ENCODE data around the gene ING5.
"Not testable (repeated sequence)": the region's sequence is repeated elsewhere in the genome, so short reads cannot be mapped to it uniquely, and the experiment has no call there.

ING5 gene

DNA sequence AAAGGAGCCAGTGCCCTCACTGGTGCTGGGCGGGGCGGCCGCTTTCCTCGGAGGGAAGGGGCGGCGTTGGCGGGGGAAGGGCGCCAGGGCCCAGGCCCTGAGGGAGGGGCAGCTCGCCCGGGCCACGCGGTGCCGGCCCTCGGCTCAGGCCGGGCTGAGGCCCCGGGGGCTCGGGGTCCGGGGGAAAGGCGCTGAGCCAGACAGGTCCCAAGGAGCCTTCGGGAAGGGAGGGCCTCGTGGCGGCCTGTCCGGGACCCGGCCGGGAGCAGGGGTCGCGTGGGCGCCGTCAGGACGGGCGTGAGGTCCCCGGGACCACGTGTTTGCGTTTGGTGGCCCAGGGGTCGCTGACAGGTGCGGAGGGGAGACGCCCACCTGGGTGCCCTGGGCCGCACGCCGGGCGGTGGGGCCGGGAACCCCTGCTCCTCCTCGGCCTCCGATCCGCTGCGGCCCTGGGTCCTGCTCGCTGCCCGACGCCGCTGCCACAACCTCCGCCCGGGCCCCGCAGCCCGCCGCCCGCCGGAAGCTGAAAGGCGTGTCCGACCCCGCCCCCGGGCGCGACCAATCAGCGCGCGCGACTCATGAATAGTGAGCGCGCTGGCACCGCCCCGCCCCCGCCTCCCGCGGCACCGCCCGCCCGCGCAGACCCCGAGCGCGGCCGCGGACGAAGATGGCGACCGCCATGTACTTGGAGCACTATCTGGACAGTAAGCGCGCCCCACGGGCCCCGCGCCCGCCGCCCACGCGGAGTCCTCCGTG is at the start of gene ING5:
TSS of gene ING5 (plus strand) at position 641 of the 756 bp plus-strand sequence. CDS start at position 668, 27 bp downstream.
- DNase-seq = peak; percentile 87 to 88

- no peak for DNase-seq
These were observed 49.7 kb upstream of the ING5 start for GRCh38 chr2:241652142-241652541.

GRCh38 chr2:241652722-241653121 is 49.1 kb upstream of the ING5 start:
- no peak for DNase-seq

GRCh38 chr2:241653210-241653750 is 48.6 kb upstream of the ING5 start:
- DNase-seq = no peak

DNA sequence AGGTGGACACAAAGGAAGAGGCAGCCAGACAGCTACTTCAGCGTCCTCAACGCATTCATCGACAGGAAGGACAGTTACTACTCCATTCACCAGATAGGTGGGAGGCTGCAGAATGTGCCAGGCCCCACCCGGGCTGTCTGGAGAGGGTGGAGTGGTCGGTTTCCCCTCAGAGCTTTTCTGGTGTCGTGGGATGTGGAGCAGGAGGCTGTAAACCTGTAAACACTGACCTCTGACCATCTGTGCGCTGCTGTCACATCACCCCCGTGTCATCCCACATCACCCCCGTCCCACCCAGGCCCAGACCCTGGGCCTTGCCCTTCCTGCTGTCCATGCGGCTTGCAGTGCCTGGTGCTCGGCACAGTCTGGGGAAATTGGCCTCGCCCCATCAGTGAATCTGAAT is 47.3 kb upstream of the ING5 start:
- DNase-seq = no peak

DNA sequence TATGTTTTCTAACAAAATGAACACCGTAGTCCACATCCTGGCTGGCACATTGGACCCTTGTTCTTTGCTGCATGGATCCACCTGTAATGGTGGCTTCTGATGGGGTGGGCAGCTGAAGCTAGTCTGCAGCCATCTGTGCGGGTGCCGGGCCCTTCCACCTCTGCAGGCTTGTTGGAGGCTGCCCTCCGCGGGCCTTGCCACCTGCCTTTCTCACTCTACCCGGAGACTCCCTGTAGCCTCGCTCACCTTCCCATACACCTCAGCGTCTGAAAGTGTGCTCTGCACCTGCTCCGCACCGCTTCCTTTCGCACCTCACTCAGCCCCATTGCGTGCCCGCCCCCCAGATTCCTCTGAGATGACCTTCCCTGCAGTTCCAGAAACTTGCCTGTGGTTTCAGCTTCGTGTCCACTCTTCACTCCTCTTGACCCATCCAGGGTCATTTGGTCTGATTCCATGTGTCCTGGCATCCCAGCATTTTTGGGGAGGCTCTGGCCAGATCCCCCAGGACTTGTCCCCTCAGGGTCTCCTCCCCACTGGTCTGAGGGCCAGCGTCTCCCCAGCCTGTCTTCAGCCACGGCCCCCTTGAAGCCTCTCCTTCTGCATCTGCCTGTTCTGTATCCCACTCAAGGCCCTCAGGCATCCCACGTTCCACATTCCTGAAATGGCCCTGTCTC is 46.2 kb upstream of the ING5 start:
- no peak for DNase-seq

GRCh38 chr2:241656190-241656741 is 45.6 kb upstream of the ING5 start:
- DNase-seq = no peak

GRCh38 chr2:241657786-241658254 is 44.0 kb upstream of the ING5 start:
- no peak for DNase-seq

- no peak for DNase-seq
These were observed 43.5 kb upstream of the ING5 start for GRCh38 chr2:241658296-241658695.

DNA sequence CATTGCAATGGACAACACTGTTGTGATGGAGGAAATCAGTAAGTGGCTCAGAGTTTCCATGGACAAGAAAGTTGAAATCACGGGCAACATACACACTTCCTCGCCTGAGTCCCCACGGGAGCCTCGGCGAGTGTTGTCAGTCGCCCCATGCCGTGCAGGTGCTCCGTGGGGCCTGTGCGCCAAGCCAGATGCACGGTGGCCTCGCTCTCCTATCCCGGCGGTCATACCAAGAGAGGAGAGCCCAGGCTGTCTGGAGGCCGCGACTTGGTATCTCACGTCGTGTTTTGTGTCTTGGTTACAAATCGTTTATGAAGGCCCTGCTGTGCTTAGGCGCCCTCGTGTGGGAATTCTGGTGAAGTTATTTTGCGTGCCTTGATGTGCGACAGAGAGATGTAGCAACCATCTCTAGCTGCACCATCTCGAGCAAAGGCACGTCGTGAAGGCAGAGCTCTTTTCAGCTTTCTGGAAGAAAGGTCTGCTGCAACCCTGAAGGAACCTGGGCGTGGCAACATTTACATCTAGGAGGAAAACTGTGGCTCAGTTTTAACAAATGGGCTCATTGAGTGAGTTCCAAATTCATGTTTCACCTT is 42.6 kb upstream of the ING5 start:
- DNase-seq = peak; percentile 43 to 60

DNA sequence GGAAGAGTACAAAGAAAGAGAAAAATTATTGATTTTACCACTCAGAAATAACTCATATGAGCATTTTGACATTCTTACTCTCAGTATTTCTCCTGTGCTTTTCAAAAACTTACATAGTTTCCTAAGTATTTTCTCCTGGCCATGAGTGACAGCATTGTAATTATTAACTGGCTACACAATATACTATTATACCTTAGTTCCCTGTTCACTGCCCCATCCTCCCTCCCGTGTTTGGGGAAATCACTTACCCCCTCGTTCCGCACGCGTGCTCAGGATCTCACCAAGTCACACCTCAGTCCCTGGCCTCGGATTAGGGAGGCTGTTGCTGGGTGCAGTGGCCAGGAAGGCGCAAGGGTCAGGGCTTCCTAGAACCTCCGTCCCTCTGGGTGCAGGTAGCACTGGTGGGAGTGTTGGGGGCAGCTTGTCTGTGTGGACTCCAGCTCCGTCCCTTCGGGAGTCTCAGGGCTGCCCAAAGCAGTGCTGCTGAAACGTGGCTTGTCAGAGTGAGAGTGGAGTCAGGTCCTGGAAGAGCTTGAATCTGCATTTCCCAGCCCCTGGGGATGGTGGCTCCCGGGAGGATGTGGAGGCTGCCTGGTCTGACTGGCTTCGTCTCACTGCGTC is 41.1 kb upstream of the ING5 start:
- DNase-seq = no peak

DNA sequence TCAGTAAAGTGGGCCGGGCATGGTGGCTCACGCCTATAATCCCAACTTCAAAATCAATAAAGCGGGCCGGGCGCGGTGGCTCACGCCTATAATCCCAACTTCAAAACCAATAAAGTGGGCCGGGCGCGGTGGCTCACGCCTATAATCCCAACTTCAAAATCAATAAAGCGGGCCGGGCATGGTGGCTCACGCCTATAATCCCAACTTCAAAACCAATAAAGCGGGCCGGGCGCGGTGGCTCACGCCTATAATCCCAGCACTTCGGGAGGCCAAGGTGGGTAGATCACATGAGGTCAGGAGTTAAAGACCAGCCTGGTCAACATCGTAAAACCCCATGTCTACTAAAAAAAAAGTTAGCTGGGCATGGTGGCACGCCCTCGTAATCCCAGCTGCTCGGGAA is 39.1 kb upstream of the ING5 start:
- not testable (repeated sequence) for DNase-seq

DNA sequence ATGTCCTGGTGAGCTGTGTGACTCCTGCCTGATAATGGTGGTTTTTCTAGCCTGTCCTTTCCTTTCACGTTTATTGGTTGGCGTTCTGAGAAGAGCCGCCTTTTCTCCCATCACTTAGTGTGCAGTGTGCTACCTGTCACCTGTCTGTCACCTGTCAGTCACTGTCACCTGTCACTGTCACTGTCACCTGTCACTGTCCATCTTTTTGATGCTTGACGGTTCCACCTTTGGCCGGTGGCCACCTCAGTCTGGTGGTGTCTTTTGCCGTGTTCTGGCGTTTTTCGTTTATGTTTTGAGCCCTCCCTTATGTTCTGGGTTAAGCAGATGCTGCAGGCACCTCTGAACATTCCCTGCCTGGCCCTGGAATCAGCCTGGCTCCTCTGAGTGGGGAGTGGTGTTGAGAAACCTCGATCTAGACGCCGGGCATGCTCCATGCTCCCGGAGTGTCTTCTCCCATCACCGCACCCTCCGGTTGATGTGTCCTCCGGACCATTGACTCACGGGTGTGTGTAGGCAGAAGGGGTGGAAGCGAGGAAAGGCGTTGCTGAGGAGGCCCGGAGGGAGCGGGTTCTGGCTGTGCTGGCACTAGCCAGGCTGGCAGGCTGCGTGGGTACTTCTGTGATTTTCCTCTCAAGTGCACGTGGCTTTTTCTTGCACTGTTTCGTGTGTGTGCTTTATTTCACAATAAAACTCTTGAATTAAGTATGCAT is 36.0 kb upstream of the ING5 start:
- DNase-seq = no peak

DNA sequence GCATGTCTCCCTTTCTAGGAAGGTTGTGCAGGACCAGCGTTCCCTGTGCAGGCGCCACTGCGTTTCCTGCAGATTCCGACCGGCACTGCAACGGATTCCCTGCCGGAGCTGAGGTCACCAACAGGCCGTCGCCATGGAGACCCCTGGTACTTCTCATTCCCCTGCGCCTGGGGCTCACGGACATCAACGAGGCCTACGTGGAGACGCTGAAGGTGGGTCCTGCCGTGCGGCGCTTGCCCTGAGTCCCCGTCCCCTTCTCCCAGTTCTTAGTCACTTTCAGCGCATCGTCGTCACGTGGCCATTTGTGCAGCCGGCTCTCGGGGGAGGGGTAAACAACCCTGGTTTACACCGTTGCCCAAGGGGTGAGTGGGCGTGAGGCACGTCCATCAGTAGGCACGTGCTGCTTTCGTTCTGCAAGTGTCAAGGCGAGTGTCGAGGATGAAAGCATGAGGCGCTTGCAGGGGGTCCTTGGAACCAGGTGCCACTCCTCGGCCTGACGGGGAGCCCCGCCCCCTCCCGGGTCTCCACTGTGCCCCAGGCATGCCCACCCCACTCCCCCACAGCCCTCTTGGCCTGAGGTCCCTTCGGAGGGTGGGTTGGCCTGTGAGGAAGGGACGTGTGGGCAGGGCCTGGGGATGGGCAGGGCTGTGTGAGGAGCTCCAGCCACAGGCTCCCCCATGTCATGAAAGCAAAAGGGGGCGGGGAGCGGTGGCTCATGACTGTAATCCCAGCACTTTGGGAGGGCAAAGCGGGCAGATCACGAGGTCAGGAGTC is 35.0 kb upstream of the ING5 start:
- no peak for DNase-seq

GRCh38 chr2:241668354-241668753 is 33.5 kb upstream of the ING5 start:
- DNase-seq = no peak

- no peak for DNase-seq
These were observed 33.0 kb upstream of the ING5 start for GRCh38 chr2:241668839-241669238.

DNA sequence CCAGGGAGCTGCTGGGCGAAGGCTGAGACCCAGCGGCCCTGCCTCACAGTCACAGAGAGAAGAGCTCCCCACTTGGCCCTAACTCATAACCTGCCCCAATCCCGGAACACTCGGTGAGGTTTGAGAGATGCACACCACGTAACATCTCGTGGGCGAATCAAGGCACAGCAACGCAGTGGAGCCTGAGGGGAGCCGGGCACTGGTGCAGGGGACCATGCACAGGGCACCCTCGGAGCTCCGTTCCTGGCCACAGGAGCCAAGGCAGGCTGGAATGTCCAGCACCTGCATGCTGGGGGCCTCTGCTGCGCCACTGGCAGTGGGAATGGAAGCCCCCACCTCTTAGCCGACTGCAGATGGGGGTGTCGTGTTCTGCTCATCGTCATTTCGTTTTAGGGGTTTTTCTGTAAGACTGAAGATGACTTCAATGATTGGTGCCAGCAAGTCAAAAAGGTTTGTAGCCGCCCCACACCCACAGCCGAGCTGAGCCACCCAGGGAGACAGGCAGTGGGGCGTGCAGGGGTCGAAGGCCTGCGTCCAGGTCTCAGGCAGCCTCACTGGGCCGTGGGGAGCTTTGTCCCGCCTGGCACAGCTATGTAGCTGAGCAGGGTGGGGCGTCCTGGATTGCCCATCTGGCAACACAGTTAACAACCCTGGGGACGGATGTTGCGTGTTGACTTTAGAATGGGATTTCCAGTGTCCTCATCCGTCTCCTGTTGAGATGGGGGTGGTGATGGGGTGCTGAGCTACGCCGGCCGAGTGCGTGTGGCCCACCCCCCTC is 31.3 kb upstream of the ING5 start:
- no peak for DNase-seq

DNA sequence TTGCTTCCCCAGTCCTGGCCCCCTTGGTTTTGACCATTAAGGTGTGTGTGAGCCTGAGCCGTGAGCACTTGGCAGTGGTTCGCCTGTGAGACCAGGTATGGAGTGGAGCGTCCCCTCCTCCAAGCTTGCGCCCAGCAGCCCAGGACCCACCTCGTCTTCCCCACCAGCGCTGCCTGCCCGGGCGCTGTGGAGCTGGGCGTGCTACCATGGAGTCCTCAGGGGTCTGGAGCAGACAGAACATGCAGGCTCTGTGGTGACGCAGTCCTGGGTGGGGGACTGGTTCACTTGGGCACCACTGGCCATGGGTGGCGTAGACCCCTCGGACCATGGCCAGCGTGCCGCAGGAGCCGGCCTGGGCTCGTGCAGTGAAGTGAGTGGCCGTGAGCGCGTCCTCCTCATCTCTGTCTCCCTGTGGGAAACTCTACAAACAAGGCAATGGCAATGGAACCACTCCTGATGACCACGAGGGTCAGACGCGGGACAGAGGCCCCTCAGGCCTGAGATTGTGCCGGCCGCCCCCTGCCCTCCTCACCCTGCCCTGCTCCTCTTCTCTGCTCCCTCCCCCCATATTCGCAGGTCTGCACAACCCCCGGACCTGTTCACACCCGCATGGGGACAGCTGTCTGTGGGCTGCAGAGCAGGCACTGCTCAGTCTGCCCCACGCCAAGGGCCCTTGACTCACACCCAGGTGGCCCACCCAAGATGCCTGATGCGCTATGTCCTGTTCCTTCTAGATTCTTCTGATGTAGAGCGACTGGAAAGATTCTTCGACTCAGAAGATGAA is 30.2 kb upstream of the ING5 start:
- DNase-seq = no peak

Measured in hippocampal formation (tissue), 2 donors.